Neural cell (in vitro differentiated cells): ENCODE measurements around the gene BCAP29. TPM values are rescaled to one million over a fixed set of nuclear protein-coding genes. Genes with fewer than 3 reads are reported as not detected.

Experiments
- H2AFZ ChIP-seq: fragments of 200-600, 300-800 bp; sonication (generic), shearing (Covaris generic); 2 replicates; pipeline ENCODE4 v1.6.0; 2014; ENCODE audit warnings: low read depth, mild to moderate bottlenecking, antibody characterized with exemption, low read length, moderate library complexity
- H3F3A ChIP-seq: fragments of 200-600 bp; shearing (Covaris generic); 2 replicates; pipeline ENCODE4 v1.6.1; 2016; ENCODE audit warnings: mild to moderate bottlenecking, moderate library complexity, mixed read lengths, antibody characterized with exemption, low read length; ENCODE audit not compliant: insufficient read depth, poor library complexity, severe bottlenecking
- H3K27ac ChIP-seq: fragments of 200-600, 300-800 bp; sonication (generic), shearing (Covaris generic); 2 replicates; pipeline ENCODE4 v1.5.1; 2014; ENCODE audit warnings: mild to moderate bottlenecking, low read length, moderate library complexity
- H3K27me3 ChIP-seq: fragments of 300-800, 200-600 bp; sonication (generic), shearing (Covaris generic); 2 replicates; pipeline ENCODE4 v1.6.0; 2014; ENCODE audit warnings: mild to moderate bottlenecking, low read depth, low read length, moderate library complexity; ENCODE audit not compliant: insufficient read depth
- H3K36me3 ChIP-seq: fragments of 300-800, 200-600 bp; sonication (generic), shearing (Covaris generic); 2 replicates; pipeline ENCODE4 v1.5.1; 2014; ENCODE audit warnings: mild to moderate bottlenecking, antibody characterized with exemption, low read length, moderate library complexity; ENCODE audit not compliant: insufficient read depth
- H3K4me2 ChIP-seq: fragments of 300-800, 200-600 bp; sonication (generic), shearing (Covaris generic); 2 replicates; pipeline ENCODE4 v1.6.0; 2014; ENCODE audit warnings: mild to moderate bottlenecking, low read length
- H3K4me3 ChIP-seq: fragments of 300-800, 200-600 bp; sonication (generic), shearing (Covaris generic); 2 replicates; pipeline ENCODE4 v1.5.1; 2014; ENCODE audit warnings: mild to moderate bottlenecking, low read length, moderate library complexity
- H3K79me2 ChIP-seq: fragments of 200-600 bp; shearing (Covaris generic); replicated peaks from 2 replicates; pipeline ENCODE4 v1.6.0; 2014; ENCODE audit warnings: mild to moderate bottlenecking, low read length, moderate library complexity; ENCODE audit not compliant: insufficient read depth
- H3K9ac ChIP-seq: fragments of 300-800, 200-600 bp; sonication (generic), shearing (Covaris generic); 2 replicates; pipeline ENCODE4 v1.6.1; 2016; ENCODE audit warnings: mild to moderate bottlenecking, low read length, mixed read lengths
- H3K9me2 ChIP-seq: fragments of 200-600 bp; shearing (Covaris generic); 2 replicates; pipeline ENCODE4 v1.6.1; 2016; ENCODE audit warnings: mild to moderate bottlenecking, low read length, mixed read lengths; ENCODE audit not compliant: insufficient read depth
- H3K9me3 ChIP-seq: fragments of 200-600, 300-800 bp; sonication (generic), shearing (Covaris generic); 2 replicates; pipeline ENCODE4 v1.6.1; 2016; ENCODE audit warnings: mild to moderate bottlenecking, mixed run types, low read length, moderate library complexity, mixed read lengths
- H4K20me1 ChIP-seq: fragments of 200-600 bp; shearing (Covaris generic); 2 replicates; pipeline ENCODE4 v1.6.1; 2016; ENCODE audit warnings: mild to moderate bottlenecking, mixed run types; ENCODE audit not compliant: insufficient read depth
- EP300 ChIP-seq: fragments of 450-650 bp; conservative IDR thresholded peaks from 2 replicates; pipeline ENCODE4 v1.6.1; 2014; ENCODE audit warnings: antibody characterized with exemption, mild to moderate bottlenecking, moderate library complexity; ENCODE audit not compliant: poor library complexity, severe bottlenecking
- EZH2 ChIP-seq: fragments of 200-600, 300-800 bp; shearing (Covaris generic), sonication (generic); IDR thresholded peaks from 2 replicates; pipeline ENCODE4 v1.6.1; 2014; ENCODE audit warnings: antibody characterized with exemption, low read length, borderline replicate concordance, mild to moderate bottlenecking; ENCODE audit not compliant: insufficient read depth, poor library complexity, severe bottlenecking
- MXI1 ChIP-seq: fragments of 450-650 bp; conservative IDR thresholded peaks from 2 replicates; pipeline ENCODE4 v1.6.1; 2014; ENCODE audit warnings: antibody characterized with exemption, mild to moderate bottlenecking; ENCODE audit not compliant: poor library complexity, severe bottlenecking
- POLR2AphosphoS5 ChIP-seq: IDR thresholded peaks from 2 replicates; pipeline ENCODE4 v1.6.1; 2012
- RAD21 ChIP-seq: fragments of 450-650 bp; conservative IDR thresholded peaks from 2 replicates; pipeline ENCODE4 v1.6.1; 2014; ENCODE audit warnings: antibody characterized with exemption, mild to moderate bottlenecking, moderate library complexity
- SMC3 ChIP-seq: fragments of 450-650 bp; conservative IDR thresholded peaks from 2 replicates; pipeline ENCODE4 v1.6.1; 2014; ENCODE audit warnings: antibody characterized with exemption, mild to moderate bottlenecking, moderate library complexity; ENCODE audit not compliant: poor library complexity
- TAF1 ChIP-seq: IDR thresholded peaks from 2 replicates; pipeline ENCODE4 v1.6.1; 2012; ENCODE audit warnings: low read depth
- polyA plus RNA-seq: library from polyadenylated mRNA; depleted of rRNA; stranded (reverse); fragments of >200 nt; gene quantifications from 2 replicates; pipeline ENCODE4 v1.2.3, GENCODE V29; 2014
- TF ChIP-seq, protein P1 (sequence below): IDR thresholded peaks from 2 replicates; pipeline ENCODE4 v1.6.1; 2012; ENCODE audit warnings: borderline replicate concordance
- TF ChIP-seq, protein P2 (sequence below): fragments of 450-650 bp; IDR thresholded peaks from 2 replicates; pipeline ENCODE4 v1.5.1; 2014; ENCODE audit warnings: antibody characterized with exemption, mild to moderate bottlenecking, moderate library complexity; ENCODE audit not compliant: poor library complexity, severe bottlenecking

BCAP29 gene
- polyA plus RNA-seq, 1 donor from 2014 or later, result 51.5 TPM

GRCh38 chr7:107597953-107598352 lies 17.9 kb downstream of the BCAP29 start:
- H2AFZ ChIP-seq, result no peak overlapping the region
- no peak overlapping the region for H3K27ac ChIP-seq
- no peaks in the 10 kb centered on the region for H3K9me2 ChIP-seq
- no peak overlapping the region for H3K9ac ChIP-seq
- no peaks in the 10 kb centered on the region for H3F3A ChIP-seq
- no peaks in the 10 kb centered on the region for H3K9me3 ChIP-seq
- H4K20me1 ChIP-seq, result no peaks in the 10 kb centered on the region
- no peaks in the 10 kb centered on the region for H3K27me3 ChIP-seq
- H3K4me2 ChIP-seq, result no peak overlapping the region
- TF ChIP-seq, protein P1, sequence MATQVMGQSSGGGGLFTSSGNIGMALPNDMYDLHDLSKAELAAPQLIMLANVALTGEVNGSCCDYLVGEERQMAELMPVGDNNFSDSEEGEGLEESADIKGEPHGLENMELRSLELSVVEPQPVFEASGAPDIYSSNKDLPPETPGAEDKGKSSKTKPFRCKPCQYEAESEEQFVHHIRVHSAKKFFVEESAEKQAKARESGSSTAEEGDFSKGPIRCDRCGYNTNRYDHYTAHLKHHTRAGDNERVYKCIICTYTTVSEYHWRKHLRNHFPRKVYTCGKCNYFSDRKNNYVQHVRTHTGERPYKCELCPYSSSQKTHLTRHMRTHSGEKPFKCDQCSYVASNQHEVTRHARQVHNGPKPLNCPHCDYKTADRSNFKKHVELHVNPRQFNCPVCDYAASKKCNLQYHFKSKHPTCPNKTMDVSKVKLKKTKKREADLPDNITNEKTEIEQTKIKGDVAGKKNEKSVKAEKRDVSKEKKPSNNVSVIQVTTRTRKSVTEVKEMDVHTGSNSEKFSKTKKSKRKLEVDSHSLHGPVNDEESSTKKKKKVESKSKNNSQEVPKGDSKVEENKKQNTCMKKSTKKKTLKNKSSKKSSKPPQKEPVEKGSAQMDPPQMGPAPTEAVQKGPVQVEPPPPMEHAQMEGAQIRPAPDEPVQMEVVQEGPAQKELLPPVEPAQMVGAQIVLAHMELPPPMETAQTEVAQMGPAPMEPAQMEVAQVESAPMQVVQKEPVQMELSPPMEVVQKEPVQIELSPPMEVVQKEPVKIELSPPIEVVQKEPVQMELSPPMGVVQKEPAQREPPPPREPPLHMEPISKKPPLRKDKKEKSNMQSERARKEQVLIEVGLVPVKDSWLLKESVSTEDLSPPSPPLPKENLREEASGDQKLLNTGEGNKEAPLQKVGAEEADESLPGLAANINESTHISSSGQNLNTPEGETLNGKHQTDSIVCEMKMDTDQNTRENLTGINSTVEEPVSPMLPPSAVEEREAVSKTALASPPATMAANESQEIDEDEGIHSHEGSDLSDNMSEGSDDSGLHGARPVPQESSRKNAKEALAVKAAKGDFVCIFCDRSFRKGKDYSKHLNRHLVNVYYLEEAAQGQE, result no peak
- TF ChIP-seq EZH2 (no peak), POLR2AphosphoS5 (no peak), EP300 (no peak), SMC3 (no peak), RAD21 (no peak)
- TF ChIP-seq, protein P2, sequence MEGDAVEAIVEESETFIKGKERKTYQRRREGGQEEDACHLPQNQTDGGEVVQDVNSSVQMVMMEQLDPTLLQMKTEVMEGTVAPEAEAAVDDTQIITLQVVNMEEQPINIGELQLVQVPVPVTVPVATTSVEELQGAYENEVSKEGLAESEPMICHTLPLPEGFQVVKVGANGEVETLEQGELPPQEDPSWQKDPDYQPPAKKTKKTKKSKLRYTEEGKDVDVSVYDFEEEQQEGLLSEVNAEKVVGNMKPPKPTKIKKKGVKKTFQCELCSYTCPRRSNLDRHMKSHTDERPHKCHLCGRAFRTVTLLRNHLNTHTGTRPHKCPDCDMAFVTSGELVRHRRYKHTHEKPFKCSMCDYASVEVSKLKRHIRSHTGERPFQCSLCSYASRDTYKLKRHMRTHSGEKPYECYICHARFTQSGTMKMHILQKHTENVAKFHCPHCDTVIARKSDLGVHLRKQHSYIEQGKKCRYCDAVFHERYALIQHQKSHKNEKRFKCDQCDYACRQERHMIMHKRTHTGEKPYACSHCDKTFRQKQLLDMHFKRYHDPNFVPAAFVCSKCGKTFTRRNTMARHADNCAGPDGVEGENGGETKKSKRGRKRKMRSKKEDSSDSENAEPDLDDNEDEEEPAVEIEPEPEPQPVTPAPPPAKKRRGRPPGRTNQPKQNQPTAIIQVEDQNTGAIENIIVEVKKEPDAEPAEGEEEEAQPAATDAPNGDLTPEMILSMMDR, result no peak
- H3K36me3 ChIP-seq, result peaks cover 10% of the 10 kb centered on the region
- no peaks in the 10 kb centered on the region for H3K79me2 ChIP-seq
- H3K4me3 ChIP-seq, result no peak overlapping the region

DNA sequence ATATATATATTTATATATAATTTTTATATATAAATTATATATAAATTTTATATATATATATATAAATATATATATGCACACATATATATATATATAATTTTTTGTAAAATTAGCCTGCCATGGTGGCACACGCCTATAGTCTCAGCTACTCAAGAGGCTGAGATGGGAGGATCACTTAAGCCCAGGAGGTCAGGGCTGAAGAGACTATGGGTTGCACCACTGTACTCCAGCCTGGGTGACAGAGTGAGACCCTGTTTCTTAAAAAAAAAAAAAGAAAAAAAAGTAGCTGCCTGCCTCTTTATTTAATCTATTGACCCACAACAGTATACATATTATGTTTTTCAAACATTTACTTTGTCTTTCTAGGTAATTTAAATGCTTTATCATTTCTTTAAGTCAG lies 19.2 kb downstream of the BCAP29 start:
- H3K9me3 ChIP-seq, result no peaks in the 10 kb centered on the region
- H3K4me2 ChIP-seq, result no peak overlapping the region
- no peak overlapping the region for H3K4me3 ChIP-seq
- TF ChIP-seq EP300, result no peak
- no peak for TF ChIP-seq EZH2
- TF ChIP-seq MXI1, result no peak
- TF ChIP-seq RAD21, result no peak
- TF ChIP-seq POLR2AphosphoS5, result no peak
- no peak for TF ChIP-seq TAF1
- TF ChIP-seq, protein P1, result no peak
- TF ChIP-seq, protein P2, result no peak
- no peak for TF ChIP-seq SMC3
- H3K27me3 ChIP-seq, result no peaks in the 10 kb centered on the region
- no peaks in the 10 kb centered on the region for H4K20me1 ChIP-seq
- no peak overlapping the region for H2AFZ ChIP-seq
- H3K79me2 ChIP-seq, result no peaks in the 10 kb centered on the region
- no peaks in the 10 kb centered on the region for H3F3A ChIP-seq
- no peak overlapping the region for H3K9ac ChIP-seq
- peaks cover 10% of the 10 kb centered on the region for H3K36me3 ChIP-seq
- H3K9me2 ChIP-seq, result no peaks in the 10 kb centered on the region
- H3K27ac ChIP-seq, result no peak overlapping the region
